Measurements from ENCODE around the gene IER3IP1.
A peak's percentile ranks its signal among the peaks of the same experiment; 100 is the strongest.
"Not testable (repeated sequence)": the region's sequence is repeated elsewhere in the genome, so short reads cannot be mapped to it uniquely, and the experiment has no call there.

IER3IP1 gene

DNA sequence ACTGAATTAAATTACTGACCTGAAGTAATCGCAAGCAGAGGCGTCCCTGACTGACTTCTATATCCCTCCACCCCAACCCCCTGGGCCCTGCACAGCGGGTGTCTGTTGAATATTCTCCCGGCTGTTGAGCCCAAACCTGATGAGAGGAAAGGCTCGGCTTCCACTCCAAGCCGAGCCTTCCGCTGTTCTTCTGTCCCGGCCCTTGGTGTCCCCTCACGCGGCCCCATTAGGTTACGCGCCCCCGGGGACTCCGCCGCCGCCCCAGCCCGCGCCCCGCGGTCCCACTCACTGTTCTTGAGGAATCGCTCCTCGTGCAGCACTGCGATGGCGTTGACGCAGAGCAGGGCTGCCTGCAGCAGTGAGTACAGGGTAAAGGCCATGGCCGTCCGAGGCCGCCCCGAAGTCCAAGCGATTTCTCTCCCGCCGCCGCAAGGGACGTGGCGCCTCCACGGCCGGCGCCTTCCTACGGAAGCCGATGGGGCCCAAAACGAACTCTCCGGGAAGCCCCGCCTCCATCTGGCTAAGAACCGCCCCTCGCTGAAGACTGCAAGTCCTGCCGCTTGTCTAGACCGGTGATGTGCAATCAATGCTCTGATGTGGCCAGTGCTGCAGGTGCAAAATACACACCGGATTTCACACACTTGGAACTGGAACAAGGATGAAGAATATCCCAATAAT, at the start of gene IER3IP1:
TSS of gene IER3IP1 (minus strand) at position 467 of the 678 bp plus-strand sequence. CDS start at position 380, 87 bp downstream.
- H3K4me3 ChIP-seq (ENCODE audit: low read depth, low read length), result peak within 1 kb of the TSS; percentile 89
- peak; percentile 71 for DNase-seq (ENCODE audit: low read depth)

- no peak overlapping the region for H3K4me3 ChIP-seq (ENCODE audit: low read depth, low read length)
- peak; percentile 25 for DNase-seq (ENCODE audit: low read depth)
These were observed 39.5 kb upstream of the IER3IP1 start for GRCh38 chr18:47215554-47216138.

DNA sequence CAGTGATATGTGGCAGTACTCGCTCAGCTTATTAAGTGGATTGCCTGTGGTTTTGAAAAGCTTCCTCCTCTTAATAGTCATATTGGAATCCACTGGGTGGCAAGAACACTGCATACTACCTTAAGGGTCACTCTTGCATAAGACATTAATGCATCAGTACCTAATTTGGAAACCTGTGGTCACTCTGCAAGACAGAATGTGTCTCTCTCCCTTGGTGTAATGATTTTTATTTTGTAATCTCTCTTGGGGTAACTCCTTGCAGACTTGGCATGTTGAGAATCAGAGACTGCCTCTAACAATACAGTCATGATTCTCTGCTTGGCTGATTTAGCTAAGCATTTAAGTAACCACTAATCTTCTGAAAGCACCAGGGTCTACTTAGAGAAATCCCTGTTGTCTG, 33.0 kb upstream of the IER3IP1 start:
- peak; percentile 19 for DNase-seq (ENCODE audit: low read depth)
- no peak overlapping the region for H3K4me3 ChIP-seq (ENCODE audit: low read depth, low read length)

DNA sequence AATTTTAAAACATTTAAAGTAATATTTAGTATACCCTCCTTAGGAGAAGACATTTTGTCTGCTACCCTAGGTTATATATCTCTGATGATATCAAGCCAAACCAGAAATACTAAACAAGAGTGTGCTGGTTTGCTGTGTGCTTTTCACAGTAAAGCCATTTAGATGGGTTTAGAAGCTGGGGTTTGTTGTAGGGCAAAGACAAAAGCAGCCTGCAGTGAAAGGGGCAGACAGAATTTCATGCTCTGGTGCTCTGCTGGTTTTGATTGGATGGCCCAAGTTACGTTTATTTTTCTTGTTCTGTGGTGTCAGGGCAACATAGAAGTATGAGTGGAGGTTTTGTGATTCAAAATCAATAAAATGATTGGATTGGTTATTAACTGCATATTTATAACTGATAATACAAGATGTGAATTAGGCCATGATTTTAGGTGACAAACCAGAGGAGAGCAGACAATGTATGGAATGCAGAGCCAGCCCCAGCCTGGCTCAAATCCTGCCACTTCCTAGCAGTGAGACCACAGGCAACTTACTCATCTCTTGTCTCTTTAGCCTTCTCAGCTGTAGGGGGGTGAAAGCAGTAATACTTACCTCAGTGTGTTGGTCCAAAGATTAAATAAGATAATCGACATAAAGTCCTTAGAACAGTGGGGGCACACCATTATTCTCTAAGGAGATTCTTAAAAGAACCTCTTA, 30.9 kb upstream of the IER3IP1 start:
- no peak overlapping the region for H3K4me3 ChIP-seq (ENCODE audit: low read depth, low read length)
- DNase-seq (ENCODE audit: low read depth), result no peak

GRCh38 chr18:47204908-47205522, 28.9 kb upstream of the IER3IP1 start:
- no peak for DNase-seq (ENCODE audit: low read depth)
- no peak overlapping the region for H3K4me3 ChIP-seq (ENCODE audit: low read depth, low read length)

GRCh38 chr18:47203626-47204464, 27.7 kb upstream of the IER3IP1 start:
- no peak for DNase-seq (ENCODE audit: low read depth)
- no peak overlapping the region for H3K4me3 ChIP-seq (ENCODE audit: low read depth, low read length)

DNA sequence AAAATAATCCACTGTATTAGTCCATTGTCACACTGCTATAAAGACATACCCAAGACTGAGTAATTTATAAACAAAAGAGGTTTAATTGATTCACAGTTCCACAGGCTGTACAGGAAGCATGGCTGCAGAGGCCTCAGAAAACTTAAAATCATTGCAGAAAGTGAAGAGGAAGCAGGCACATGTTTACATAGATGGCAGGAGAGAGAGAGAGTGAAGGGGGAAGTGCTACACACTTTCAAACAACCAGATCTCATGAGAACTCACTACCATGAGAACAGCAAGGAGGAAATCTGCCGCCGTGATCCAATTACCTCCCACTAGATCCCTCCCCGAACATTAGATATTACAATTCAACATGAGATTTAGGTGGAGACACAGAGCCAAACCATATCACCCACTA, 19.8 kb upstream of the IER3IP1 start:
- DNase-seq (ENCODE audit: low read depth); H3K4me3 ChIP-seq (ENCODE audit: low read depth, low read length): not testable (repeated sequence)

- no peak overlapping the region for H3K4me3 ChIP-seq (ENCODE audit: low read depth, low read length)
- peak; percentile 18 for DNase-seq (ENCODE audit: low read depth)
These were observed 15.8 kb upstream of the IER3IP1 start for GRCh38 chr18:47191961-47192360.

GRCh38 chr18:47187721-47188120, 11.6 kb upstream of the IER3IP1 start:
- no peak for DNase-seq (ENCODE audit: low read depth)
- no peak overlapping the region for H3K4me3 ChIP-seq (ENCODE audit: low read depth, low read length)

DNA sequence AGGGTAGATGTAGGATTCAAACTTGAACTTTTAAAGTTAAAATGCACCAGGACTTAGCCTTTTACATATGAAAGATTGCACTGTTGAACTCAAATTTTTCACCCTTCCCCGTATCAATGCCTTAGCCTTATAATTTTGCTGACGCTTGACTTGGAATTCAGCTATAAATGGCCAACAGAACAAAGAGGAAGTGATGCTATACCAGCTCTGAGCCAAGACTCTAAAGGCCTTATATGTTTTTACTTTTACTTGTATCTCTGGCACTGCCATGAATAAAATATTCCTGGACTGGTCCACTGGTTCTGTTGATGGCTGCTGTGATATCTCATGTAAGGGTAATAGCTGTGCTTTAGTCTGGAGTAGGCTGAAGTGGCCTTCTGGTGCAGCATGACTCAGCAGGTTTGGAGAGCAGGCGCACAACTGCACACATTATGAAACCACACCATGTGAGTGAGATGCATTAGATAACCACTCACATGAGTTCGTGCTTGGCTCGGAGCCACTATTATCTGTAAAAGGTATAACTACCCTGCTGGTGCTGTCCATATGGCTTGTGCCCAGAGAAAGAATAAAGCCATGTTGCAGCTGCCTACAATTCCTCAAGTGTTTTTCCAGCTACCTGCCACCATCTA, 8.4 kb upstream of the IER3IP1 start:
- no peak overlapping the region for H3K4me3 ChIP-seq (ENCODE audit: low read depth, low read length)
- DNase-seq (ENCODE audit: low read depth), result peak; percentile 21

DNA sequence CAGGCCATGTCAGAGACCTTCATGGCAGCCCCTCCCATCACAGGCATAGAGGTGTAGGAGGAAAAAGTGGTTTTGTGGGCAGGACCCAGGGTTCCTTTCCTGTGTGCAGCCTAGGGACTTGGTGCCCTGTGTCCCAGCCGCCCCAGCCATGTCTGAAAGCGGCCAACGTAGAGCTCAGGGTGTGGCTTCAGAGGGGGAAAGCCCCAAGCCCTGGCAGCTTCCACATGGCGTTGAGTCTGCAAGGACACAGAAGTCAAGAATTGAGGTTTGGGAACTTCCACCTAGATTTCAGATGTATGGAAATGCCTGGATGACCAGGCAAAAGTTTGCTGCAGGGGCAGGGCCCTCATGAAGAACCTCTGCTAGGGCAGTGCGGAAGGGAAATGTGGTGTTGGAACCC, 6.0 kb upstream of the IER3IP1 start:
- DNase-seq (ENCODE audit: low read depth); H3K4me3 ChIP-seq (ENCODE audit: low read depth, low read length): not testable (repeated sequence)

DNA sequence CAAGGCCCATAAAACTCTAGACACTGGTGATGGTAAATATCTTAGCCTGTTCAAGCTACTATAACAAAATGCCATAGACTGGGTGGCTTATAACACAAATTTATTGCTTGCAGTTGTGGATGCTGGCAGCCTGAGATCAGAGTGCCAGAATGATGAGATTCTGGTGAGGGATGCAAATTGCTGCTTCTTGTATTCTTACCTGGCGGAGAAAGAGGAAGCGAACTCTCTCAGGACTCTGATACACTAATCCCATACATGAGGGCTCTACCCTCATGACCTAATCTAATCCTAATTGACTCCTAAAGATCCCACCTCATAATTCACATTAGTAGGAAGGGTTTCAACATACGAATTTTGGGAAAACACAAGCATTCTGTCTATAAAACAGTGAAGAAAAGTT, 4.6 kb upstream of the IER3IP1 start:
- DNase-seq (ENCODE audit: low read depth), result no peak
- H3K4me3 ChIP-seq (ENCODE audit: low read depth, low read length), result no peak overlapping the region

GRCh38 chr18:47179520-47179919, 3.4 kb upstream of the IER3IP1 start:
- H3K4me3 ChIP-seq (ENCODE audit: low read depth, low read length), result no peak overlapping the region
- no peak for DNase-seq (ENCODE audit: low read depth)

- peak overlapping the region; percentile 89 for H3K4me3 ChIP-seq (ENCODE audit: low read depth, low read length)
- no peak for DNase-seq (ENCODE audit: low read depth)
These were observed 774 bp downstream of the IER3IP1 start for GRCh38 chr18:47175283-47175897.

DNA sequence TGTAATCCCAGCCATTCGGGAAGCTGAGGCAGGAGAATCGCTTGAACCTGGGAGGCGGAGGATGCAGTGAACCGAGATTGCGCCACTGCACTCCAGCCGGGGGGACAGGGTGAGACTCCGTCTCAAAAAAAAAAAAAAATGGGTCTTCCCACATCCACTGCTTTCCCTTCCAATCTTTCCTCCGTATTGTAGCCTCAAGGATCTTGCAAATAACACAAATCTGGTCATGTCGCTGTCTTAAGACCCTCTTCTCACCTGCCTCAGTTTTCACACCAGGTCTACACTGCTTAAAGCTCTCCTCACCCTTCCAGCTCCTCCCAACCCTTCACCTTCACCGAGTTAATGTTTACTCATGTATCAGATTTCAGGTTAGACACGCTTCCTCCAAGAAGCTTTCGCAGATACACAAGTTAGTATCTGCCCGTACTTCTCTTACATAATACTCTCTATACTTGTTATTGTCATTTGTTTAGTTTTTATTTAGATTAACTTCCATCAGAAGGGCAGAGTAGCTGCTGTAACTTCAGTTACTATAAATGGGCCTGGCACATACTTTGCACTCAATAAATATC, 1.5 kb downstream of the IER3IP1 start:
- no peak for DNase-seq (ENCODE audit: low read depth)
- H3K4me3 ChIP-seq (ENCODE audit: low read depth, low read length), result peak overlapping the region; percentile 89

- no peak for DNase-seq (ENCODE audit: low read depth)
- H3K4me3 ChIP-seq (ENCODE audit: low read depth, low read length), result no peak overlapping the region
These were observed 3.7 kb downstream of the IER3IP1 start for GRCh38 chr18:47172476-47172875.

DNA sequence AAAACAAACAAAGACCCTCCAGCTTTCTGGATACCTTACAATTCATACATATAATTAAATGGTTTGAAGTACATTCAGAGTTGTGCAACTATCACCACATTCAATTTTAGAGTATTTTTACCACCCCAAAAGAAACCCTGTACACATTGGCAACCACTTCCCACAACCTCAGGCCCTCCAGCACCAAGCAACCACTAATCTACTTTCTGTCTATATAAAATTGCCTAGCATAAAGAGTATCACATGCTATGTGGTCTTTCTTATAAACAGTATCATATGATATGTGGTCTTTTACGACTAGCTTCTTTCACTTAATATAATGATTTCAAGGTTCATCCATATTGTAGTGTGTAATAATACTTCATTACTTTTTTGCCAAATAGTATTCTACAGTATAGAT, 7.3 kb downstream of the IER3IP1 start:
- DNase-seq (ENCODE audit: low read depth), result no peak

GRCh38 chr18:47168509-47168908, 7.7 kb downstream of the IER3IP1 start:
- DNase-seq (ENCODE audit: low read depth), result no peak
- H3K4me3 ChIP-seq (ENCODE audit: low read depth, low read length), result no peak overlapping the region

More for the DNA sequence above, 7.3 kb downstream of the IER3IP1 start:
- no peak overlapping the region for H3K4me3 ChIP-seq (ENCODE audit: low read depth, low read length)
